Measurements from ENCODE around the gene LARP1B. TPM values are rescaled to one million over a fixed set of nuclear protein-coding genes. Genes with fewer than 3 reads are reported as not detected.

The LARP1B gene
- total RNA-seq, 2 donors from 2014 or later = 20.2 to 20.9 TPM

GRCh38 chr4:128107766-128108165 is 46.7 kb downstream of the LARP1B start:
- Histone ChIP-seq H3K36me3 (no peaks in the 10 kb centered on the region), H3K27me3 (replicated peaks; ENCODE audit: insufficient read depth) (no peaks in the 10 kb centered on the region), H3K9me3 (no peaks in the 10 kb centered on the region), H3K27ac (no peak overlapping the region), H3K4me1 (replicated peaks) (no peaks in the 10 kb centered on the region), H3K4me3 (no peak overlapping the region)
- TF ChIP-seq POLR2A (IDR thresholded peaks at IDR 0.05) = no peak
- no peak for TF ChIP-seq POLR2AphosphoS5 (IDR thresholded peaks at IDR 0.05)
- TF ChIP-seq, protein P1, sequence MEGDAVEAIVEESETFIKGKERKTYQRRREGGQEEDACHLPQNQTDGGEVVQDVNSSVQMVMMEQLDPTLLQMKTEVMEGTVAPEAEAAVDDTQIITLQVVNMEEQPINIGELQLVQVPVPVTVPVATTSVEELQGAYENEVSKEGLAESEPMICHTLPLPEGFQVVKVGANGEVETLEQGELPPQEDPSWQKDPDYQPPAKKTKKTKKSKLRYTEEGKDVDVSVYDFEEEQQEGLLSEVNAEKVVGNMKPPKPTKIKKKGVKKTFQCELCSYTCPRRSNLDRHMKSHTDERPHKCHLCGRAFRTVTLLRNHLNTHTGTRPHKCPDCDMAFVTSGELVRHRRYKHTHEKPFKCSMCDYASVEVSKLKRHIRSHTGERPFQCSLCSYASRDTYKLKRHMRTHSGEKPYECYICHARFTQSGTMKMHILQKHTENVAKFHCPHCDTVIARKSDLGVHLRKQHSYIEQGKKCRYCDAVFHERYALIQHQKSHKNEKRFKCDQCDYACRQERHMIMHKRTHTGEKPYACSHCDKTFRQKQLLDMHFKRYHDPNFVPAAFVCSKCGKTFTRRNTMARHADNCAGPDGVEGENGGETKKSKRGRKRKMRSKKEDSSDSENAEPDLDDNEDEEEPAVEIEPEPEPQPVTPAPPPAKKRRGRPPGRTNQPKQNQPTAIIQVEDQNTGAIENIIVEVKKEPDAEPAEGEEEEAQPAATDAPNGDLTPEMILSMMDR (IDR thresholded peaks at IDR 0.05) = no peak
- intact Hi-C loops (cut with DNase I) = no loop called here
- DNase-seq (ENCODE audit: low spot score) = no peak
- WGBS = 89% methylated on average over 3 of the region's 3 CpGs

- WGBS = 83% methylated on average over 3 of the region's 3 CpGs
- Histone ChIP-seq H3K9me3 (no peaks in the 10 kb centered on the region), H3K27ac (no peak overlapping the region), H3K4me3 (no peak overlapping the region), H3K27me3 (replicated peaks; ENCODE audit: insufficient read depth) (no peaks in the 10 kb centered on the region), H3K36me3 (no peaks in the 10 kb centered on the region), H3K4me1 (replicated peaks) (no peaks in the 10 kb centered on the region)
- no peak for TF ChIP-seq POLR2AphosphoS5 (IDR thresholded peaks at IDR 0.05)
- TF ChIP-seq, protein P1 (IDR thresholded peaks at IDR 0.05) = no peak
- no peak for TF ChIP-seq POLR2A (IDR thresholded peaks at IDR 0.05)
- no peak for DNase-seq (ENCODE audit: low spot score)
- intact Hi-C loops (cut with DNase I) = no loop called here
Measured at GRCh38 chr4:128123036-128123435, 61.9 kb downstream of the LARP1B start.

- intact Hi-C loops (cut with DNase I) = no loop called here
Measured at GRCh38 chr4:128130621-128131020, 69.5 kb downstream of the LARP1B start.

DNA sequence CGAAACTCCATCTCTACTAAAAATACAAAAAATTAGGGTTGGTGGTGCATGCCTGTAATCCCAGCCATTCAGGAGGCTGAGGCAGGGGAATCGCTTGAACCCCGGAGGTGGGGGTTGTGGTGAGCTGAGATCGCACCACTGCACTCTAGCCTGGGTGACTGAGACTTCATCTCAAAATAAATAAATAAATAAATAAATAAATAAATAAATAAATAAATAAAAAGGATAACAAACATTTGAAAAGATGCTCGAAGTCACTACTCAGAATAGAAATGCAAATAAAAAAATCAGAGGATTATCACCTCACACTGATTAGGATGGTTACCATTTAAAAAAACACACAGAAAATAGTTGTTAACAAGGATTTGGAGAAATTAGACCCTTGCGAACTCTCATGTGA is 73.8 kb downstream of the LARP1B start:
- intact Hi-C loops (cut with DNase I) = no loop called here
- TF ChIP-seq POLR2AphosphoS5 (IDR thresholded peaks at IDR 0.05) = no peak
- TF ChIP-seq, protein P1 (IDR thresholded peaks at IDR 0.05) = no peak
- TF ChIP-seq POLR2A (IDR thresholded peaks at IDR 0.05) = no peak
- Histone ChIP-seq H3K4me3 (no peak overlapping the region), H3K4me1 (replicated peaks) (no peaks in the 10 kb centered on the region), H3K36me3 (no peaks in the 10 kb centered on the region), H3K9me3 (no peaks in the 10 kb centered on the region), H3K27ac (no peak overlapping the region), H3K27me3 (replicated peaks; ENCODE audit: insufficient read depth) (no peaks in the 10 kb centered on the region)
- WGBS = 97% methylated on average over 6 of the region's 6 CpGs
- DNase-seq (ENCODE audit: low spot score) = no peak

More at GRCh38 chr4:128130621-128131020, 69.5 kb downstream of the LARP1B start:
- no peak for DNase-seq (ENCODE audit: low spot score)
- H3K4me3 ChIP-seq = no peak overlapping the region
- H3K9me3 ChIP-seq = no peaks in the 10 kb centered on the region
- H3K4me1 ChIP-seq (replicated peaks) = no peaks in the 10 kb centered on the region
- H3K27ac ChIP-seq = no peak overlapping the region
- WGBS = 80% methylated on average over 3 of the region's 3 CpGs
- no peaks in the 10 kb centered on the region for H3K27me3 ChIP-seq (replicated peaks; ENCODE audit: insufficient read depth)
- TF ChIP-seq, protein P1 (IDR thresholded peaks at IDR 0.05) = no peak
- TF ChIP-seq POLR2AphosphoS5 (IDR thresholded peaks at IDR 0.05) (no peak), POLR2A (IDR thresholded peaks at IDR 0.05) (no peak)
- no peaks in the 10 kb centered on the region for H3K36me3 ChIP-seq

GRCh38 chr4:128135391-128135790 is 74.3 kb downstream of the LARP1B start:
- no peaks in the 10 kb centered on the region for H3K36me3 ChIP-seq
- DNase-seq (ENCODE audit: low spot score) = no peak
- no peak overlapping the region for H3K27ac ChIP-seq
- no peaks in the 10 kb centered on the region for H3K9me3 ChIP-seq
- 96% methylated on average over 3 of the region's 3 CpGs for WGBS
- intact Hi-C loops (cut with DNase I) = no loop called here
- no peaks in the 10 kb centered on the region for H3K27me3 ChIP-seq (replicated peaks; ENCODE audit: insufficient read depth)
- no peaks in the 10 kb centered on the region for H3K4me1 ChIP-seq (replicated peaks)
- TF ChIP-seq POLR2AphosphoS5 (IDR thresholded peaks at IDR 0.05) (no peak), POLR2A (IDR thresholded peaks at IDR 0.05) (no peak)
- TF ChIP-seq, protein P1 (IDR thresholded peaks at IDR 0.05) = no peak
- no peak overlapping the region for H3K4me3 ChIP-seq
